Measurements from ENCODE around the gene OPCML.

OPCML gene

GRCh38 chr11:132579136-132579535, 953.2 kb downstream of the OPCML start:
- no peak for DNase-seq

GRCh38 chr11:132578580-132578979, 953.7 kb downstream of the OPCML start:
- DNase-seq = no peak

- no peak for DNase-seq
Measured at GRCh38 chr11:132576706-132577105, 955.6 kb downstream of the OPCML start.

- DNase-seq = no peak
Measured at GRCh38 chr11:132564091-132564885, 968.0 kb downstream of the OPCML start.

GRCh38 chr11:132563050-132563449, 969.3 kb downstream of the OPCML start:
- no peak for DNase-seq

GRCh38 chr11:132561937-132562336, 970.4 kb downstream of the OPCML start:
- no peak for DNase-seq

- no peak for DNase-seq
Measured at GRCh38 chr11:132559331-132560036, 972.8 kb downstream of the OPCML start.

- no peak for DNase-seq
Measured at GRCh38 chr11:132556316-132556715, 976.0 kb downstream of the OPCML start.

- no peak for DNase-seq
Measured at GRCh38 chr11:132555617-132556016, 976.7 kb downstream of the OPCML start.

- DNase-seq = no peak
Measured at GRCh38 chr11:132551016-132551415, 981.3 kb downstream of the OPCML start.

GRCh38 chr11:132549561-132549960, 982.7 kb downstream of the OPCML start:
- DNase-seq = no peak

- DNase-seq = no peak
Measured at GRCh38 chr11:132549001-132549400, 983.3 kb downstream of the OPCML start.

- no peak for DNase-seq
Measured at GRCh38 chr11:132544007-132544406, 988.3 kb downstream of the OPCML start.

GRCh38 chr11:132541794-132542193, 990.5 kb downstream of the OPCML start:
- no peak for DNase-seq

- no peak for DNase-seq
Measured at GRCh38 chr11:132540581-132540980, 991.7 kb downstream of the OPCML start.

- no peak for DNase-seq
Measured at GRCh38 chr11:132539590-132540368, 992.5 kb downstream of the OPCML start.

- DNase-seq = no peak
Measured at GRCh38 chr11:132538642-132539041, 993.7 kb downstream of the OPCML start.

GRCh38 chr11:132535830-132536229, 996.5 kb downstream of the OPCML start:
- no peak for DNase-seq

- DNase-seq = no peak
Measured at GRCh38 chr11:132531921-132532320, 1000.4 kb downstream of the OPCML start.

- no peak for DNase-seq
Measured at GRCh38 chr11:132528181-132528580, 1004.1 kb downstream of the OPCML start.

- DNase-seq = no peak
Measured at GRCh38 chr11:132523929-132524328, 1008.4 kb downstream of the OPCML start.

- DNase-seq = no peak
Measured at GRCh38 chr11:132520199-132520598, 1012.1 kb downstream of the OPCML start.

GRCh38 chr11:132519241-132519815, 1013.0 kb downstream of the OPCML start:
- no peak for DNase-seq

All from right hindlimb (tissue), 1 donor.